HL-60 (cell line): ENCODE data around the gene ATP10A.

Experiments
- DNase-seq, 2 experiments: peaks; one replicate each; pipeline ENCODE4 v3.0.0-alpha.2; 2010 to 2020; ENCODE audit warnings: low read depth in 1 of 2, low spot score in 1 of 2
- H3K27ac ChIP-seq: fragments of 250-450 bp; sonication (Bioruptor Pico); replicated peaks from 2 replicates; pipeline ENCODE4 v1.5.1; 2020; ENCODE audit warnings: mild to moderate bottlenecking, moderate library complexity
- H3K27me3 ChIP-seq: fragments of 250-450 bp; sonication (Bioruptor Pico); 2 replicates; pipeline ENCODE4 v1.5.1; 2021; ENCODE audit warnings: mild to moderate bottlenecking, moderate library complexity; ENCODE audit not compliant: insufficient read depth, poor library complexity, severe bottlenecking
- H3K4me3 ChIP-seq: replicated peaks from 2 replicates; pipeline ENCODE4 v1.5.1; 2011; ENCODE audit warnings: mild to moderate bottlenecking, control low read depth, low read length; ENCODE audit not compliant: insufficient read depth
- CTCF ChIP-seq: IDR thresholded peaks from one replicate; pipeline ENCODE4 v1.5.1; 2011; ENCODE audit warnings: low read length, control low read depth, inconsistent platforms; ENCODE audit not compliant: insufficient read depth
- GABPA ChIP-seq: IDR thresholded peaks from 2 replicates; pipeline ENCODE4 v1.6.1; 2012; ENCODE audit warnings: low read depth
- POLR2AphosphoS5 ChIP-seq: IDR thresholded peaks from 2 replicates; pipeline ENCODE4 v1.6.1; 2012; ENCODE audit warnings: low read depth
- REST ChIP-seq: IDR thresholded peaks from 2 replicates; pipeline ENCODE4 v1.6.1; 2012; ENCODE audit warnings: low read depth; ENCODE audit not compliant: insufficient replicate concordance
- SPI1 ChIP-seq: IDR thresholded peaks from 2 replicates; pipeline ENCODE4 v1.6.1; 2012; ENCODE audit warnings: low read depth, mild to moderate bottlenecking, borderline replicate concordance

The ATP10A gene

GRCh38 chr15:25713736-25714537 is 149.2 kb downstream of the ATP10A start:
- no peak overlapping the region for H3K4me3 ChIP-seq
- no peaks in the 10 kb centered on the region for H3K27me3 ChIP-seq
- TF ChIP-seq POLR2AphosphoS5 (no peak), SPI1 (no peak), GABPA (no peak), CTCF (no peak), REST (no peak)
- no peak overlapping the region for H3K27ac ChIP-seq
- DNase-seq: no peak

- no peak for TF ChIP-seq GABPA
- no peak for TF ChIP-seq CTCF
- no peak for TF ChIP-seq POLR2AphosphoS5
- DNase-seq: no peak
- H3K27ac ChIP-seq: no peak overlapping the region
- H3K4me3 ChIP-seq: no peak overlapping the region
- H3K27me3 ChIP-seq: no peaks in the 10 kb centered on the region
Observed at GRCh38 chr15:25712961-25713355, 150.2 kb downstream of the ATP10A start.

- TF ChIP-seq CTCF (no peak), POLR2AphosphoS5 (no peak)
- H3K27me3 ChIP-seq: no peaks in the 10 kb centered on the region
- H3K4me3 ChIP-seq: no peak overlapping the region
- no peak overlapping the region for H3K27ac ChIP-seq
- no peak for DNase-seq
Observed at GRCh38 chr15:25712192-25712960, 150.8 kb downstream of the ATP10A start.

GRCh38 chr15:25711691-25712090 is 151.4 kb downstream of the ATP10A start:
- H3K4me3 ChIP-seq: no peak overlapping the region
- no peaks in the 10 kb centered on the region for H3K27me3 ChIP-seq
- no peak overlapping the region for H3K27ac ChIP-seq
- no peak for DNase-seq
- TF ChIP-seq REST: no peak
- no peak for TF ChIP-seq CTCF
- no peak for TF ChIP-seq GABPA
- TF ChIP-seq SPI1: no peak
- TF ChIP-seq POLR2AphosphoS5: no peak
